ENCODE results near the gene KRAS.

DNA sequence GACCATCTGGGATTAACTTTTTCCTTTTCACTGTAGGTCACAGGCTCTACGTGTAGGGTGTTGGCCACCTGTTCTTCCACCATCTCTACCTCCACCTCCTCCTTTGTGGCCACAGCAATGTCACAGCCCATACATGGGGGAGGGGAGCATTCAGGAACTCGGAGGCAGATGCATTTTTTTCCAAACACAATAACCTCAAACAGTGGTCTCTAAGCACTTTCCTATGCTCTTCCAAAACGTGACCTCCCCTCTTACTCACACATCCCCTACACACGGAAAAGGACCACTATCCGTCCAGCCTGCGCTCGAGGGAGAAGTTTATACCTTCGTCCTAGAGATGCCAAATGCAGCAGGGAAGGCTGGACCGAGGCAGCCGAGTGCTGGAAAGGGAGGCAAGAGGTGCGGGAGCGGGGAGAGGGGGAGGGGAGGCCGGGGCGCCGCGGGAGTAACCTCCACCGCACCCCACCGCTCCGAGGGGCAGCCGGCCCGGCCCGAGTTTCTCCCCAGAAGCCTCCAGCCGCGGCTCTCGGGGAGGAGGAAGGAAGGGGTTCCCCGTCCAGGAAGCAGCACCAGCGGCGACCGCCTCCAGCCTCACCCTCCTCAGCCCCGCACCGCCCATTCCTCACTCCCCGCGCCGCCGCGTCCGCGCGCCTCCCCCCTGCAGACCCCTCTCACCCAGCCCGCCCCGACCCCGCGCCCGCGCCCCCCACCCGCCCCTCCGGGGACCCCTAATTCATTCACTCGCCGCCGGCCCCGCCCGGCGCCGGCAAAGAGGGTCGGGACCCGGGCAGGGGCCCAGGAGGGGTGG is 594 bp downstream of the KRAS start:
- TF ChIP-seq POLR2A (IDR thresholded peaks at IDR 0.05; ENCODE audit: low read depth, low read length), result no peak
- no peak for TF ChIP-seq POLR2AphosphoS5 (IDR thresholded peaks at IDR 0.05; ENCODE audit: low read depth, low read length)

All from GM12892 (cell line).